GM18520 (cell line): ENCODE results near the gene DOCK10.

Experiments used
- ATAC-seq: cut with Tn5 transposase; IDR thresholded peaks from one replicate; pipeline ENCODE4 v1.9.1; 2021; ENCODE audit not compliant: unreplicated experiment

DOCK10 gene

DNA sequence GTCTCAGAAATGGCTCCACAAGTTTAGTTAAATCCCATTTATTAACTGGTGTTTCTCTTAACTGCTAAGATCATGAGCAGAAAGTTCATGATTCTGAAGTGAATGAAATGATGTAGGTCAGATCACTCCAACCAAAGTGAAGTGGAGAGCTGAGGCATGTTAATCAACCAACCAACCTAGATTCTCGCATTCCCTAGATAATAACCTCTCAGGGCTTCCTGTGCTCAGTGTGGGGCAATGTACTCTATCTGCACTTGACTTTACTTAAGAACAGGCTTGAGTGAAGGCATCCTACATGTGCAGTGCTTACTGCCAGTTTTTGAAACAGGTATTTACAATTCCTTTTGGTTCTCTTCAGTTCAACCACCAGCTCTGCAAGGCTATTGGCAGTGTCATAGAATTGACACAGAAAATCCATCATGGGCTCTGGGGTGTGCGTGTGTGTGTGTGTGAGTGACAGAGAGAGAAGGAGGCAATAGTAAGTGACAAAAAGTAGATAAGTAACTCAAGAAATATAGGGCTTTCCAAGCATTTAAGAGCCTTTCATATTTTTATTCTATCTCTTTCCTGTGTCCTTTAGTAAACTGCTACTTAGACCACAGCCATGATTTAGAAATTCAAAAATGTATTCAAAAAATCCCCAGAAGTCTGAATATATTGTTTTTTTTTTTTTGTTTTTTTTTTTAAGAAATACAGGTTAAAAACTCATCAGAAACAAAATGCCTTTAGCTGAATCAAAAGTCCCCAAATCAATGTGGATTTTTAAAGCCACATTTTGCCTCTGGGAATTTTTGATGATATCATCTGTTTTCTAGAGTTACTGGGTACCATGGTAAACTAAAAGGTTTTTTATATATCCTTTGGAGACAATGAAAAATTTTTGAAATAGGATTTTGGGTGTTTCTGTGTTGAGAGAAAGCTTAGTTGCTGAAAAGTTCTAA is 28.6 kb downstream of the DOCK10 start:
- ATAC-seq: no peak

DNA sequence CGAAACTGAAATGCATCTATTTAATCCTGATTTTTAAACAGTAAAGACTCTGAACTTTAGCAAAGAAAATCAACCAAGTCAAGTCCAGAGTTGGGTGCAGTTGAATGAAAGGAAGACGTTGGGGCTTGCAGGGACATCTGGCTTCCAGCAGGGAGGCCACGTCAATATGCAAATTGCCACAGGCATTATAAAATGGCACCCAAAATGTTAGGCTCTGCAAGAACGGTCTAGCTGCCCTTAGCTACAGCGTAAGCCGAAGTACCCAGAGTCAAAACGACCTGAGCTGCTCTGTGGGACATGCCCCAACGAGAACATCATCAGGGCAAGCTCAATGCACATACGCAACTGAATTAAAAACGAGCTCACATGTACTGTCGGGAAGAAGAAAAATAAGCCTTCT is 30.7 kb downstream of the DOCK10 start:
- no peak for ATAC-seq

DNA sequence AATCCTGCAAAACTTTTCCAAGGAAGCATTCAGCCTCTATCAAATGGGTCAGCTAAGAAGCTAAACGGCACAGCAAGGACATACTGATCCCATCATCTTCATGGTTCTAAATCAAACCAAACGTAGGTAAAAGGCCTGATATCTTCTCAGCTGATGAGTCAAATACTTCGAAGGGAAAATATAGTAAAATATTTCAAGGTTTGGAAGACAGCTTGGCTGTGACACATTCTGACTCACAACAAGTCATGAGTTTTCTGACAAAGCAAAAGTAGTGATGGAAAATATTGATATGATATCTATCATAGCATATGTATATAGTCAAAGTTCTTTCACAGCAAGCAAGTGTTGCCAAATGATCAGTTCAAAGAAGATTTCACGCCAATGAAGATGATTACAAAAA is 31.5 kb downstream of the DOCK10 start:
- ATAC-seq: no peak

DNA sequence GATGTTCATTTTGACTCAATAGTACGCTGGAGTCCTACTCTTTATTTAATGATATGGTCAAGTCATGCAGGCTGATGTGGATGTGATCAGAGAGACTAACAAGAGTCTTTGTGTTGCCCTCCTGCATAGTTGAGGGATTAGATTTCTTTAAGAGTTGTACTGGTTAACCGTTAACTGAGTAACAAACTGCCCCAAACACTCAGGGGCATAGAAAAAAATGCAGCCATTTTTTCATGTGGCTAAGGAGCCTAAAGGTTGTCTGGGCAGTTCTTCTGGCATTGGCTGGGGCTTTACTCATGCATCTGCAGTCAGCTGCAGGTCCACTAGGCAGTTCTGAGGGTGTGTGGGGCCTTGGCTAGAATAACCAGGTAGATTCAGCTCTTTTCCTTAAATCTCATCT is 32.5 kb downstream of the DOCK10 start:
- ATAC-seq: no peak

DNA sequence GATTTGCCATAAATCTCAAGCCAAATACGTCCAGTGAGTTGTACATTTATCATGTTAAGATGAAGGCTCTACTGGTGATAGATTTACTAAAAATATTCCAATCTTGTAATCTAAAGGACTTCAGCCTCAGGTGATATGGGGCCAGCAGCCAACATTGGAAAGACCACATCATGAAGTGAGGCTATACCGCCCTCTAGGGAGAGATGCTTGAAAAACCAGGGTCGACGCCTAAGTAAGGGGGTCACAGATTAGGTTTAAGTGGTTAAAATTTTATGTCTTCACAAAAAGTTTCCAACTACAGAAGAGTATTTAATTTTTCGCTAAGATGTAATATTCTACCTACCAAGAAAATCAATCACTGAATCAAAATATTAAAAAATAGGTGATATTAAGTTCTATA is 33.3 kb downstream of the DOCK10 start:
- ATAC-seq: no peak

DNA sequence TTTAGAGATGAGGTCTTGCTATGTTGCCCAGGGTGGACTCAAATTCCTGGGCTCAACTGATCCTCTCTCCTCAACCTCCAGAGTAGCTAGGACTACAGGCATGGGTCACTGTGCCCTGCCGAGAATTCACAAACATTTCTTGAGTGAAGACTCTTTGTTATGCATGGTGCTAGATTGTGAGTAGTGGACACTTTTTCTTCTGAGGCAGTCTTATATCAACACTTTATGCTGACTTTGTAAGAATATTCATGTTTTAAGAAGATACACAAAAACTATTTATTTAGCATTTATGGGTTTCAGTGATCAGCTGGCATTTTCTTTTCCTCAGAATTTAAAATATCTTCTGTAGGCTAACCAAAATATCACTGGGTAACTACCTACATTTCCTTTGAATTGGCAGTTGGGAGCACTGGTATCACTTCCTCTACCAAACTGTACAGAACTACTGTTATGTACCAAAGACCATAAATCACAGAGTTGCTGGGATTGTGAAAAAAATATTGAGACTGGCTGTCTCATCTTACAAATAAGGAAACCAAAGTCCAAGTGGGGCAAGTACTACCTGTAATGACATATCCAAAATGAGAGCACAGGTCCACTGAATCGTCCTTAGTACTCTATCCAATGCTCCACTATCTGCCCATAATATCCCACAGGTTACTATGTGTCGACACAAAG is 34.0 kb downstream of the DOCK10 start:
- no peak for ATAC-seq

DNA sequence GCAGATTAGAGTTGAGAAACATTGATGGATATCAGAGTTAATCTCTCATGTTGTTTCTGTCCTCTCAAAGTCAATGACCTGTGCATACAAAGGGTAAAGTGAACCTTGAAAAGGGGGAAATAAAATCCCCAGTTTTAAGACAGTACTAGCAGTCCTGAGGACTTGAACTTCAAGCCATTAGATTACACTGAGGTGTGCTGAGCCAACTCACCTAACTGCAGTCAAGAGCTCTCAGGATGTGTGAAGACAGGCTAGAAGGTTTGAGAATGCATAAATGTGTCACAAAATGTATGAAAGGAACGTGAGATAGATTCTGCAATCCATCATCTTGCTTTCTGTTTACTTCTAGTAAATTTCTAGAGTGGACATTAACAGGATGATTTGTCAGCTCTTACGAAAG is 35.5 kb downstream of the DOCK10 start:
- no peak for ATAC-seq

DNA sequence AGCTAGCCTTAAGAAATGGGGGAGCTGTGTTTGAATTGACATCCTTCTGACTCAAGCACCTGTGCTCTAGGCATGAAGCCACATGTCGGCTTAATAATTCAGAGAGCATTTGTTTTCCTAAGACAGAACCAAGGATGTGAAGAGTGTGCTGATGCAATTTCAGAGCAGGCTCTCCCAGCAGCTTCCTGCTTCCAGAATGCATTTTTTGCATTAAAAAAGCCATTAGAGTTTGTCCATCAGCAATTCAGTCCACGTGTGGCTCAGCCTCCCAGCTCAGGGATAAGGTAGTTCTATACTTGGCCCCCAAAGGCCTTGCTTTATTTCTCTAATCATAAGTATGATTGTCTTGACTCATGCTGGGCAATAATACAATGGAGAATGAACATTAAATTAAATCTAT is 37.7 kb downstream of the DOCK10 start:
- no peak for ATAC-seq

DNA sequence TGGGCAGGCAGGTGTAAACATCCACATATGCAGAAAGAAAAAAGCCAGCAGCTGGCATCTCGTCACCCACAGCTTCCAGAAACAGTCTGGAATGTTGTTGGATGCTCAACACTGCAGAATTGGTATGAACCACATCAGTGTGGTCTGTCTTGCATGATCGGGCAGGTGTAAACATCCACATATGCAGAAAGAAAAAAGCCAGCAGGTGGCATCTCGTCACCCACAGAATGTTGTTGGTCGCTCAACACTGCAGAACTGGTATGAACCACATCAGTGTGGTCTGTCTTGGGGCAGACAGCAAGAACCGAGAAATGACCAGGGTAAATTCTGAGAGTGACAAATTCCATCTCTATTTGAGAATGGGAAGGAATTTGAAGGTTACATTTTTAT is 39.6 kb downstream of the DOCK10 start:
- peak; percentile 91 for ATAC-seq

DNA sequence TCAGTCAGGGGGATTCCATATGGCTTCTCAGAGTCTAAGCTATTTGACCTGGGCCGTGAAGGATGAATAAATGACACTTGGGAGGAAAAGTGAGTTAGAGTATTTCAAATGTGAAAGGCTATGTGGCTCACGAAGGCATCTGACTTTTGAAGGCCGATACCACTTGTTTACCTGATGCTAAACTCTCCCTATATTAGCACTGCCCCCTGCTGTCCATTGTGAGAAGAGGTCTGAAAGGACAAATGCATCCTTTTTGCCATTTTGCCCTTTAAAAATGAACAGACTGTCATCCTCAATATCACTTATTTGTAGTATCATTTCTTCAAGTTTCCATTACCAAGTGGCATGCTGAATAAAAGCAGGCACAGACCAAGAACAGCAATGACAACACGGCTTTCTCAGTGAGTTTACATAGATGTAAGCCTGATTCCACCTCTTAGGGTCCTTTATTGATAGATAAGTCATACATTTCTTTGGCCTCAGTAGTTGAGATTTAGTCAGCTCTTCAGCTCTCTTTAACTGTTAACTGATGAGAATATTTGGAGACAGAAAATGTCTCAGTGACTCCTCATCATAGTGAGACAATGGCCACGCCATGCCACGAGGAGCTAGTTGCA is 40.1 kb downstream of the DOCK10 start:
- ATAC-seq: no peak

DNA sequence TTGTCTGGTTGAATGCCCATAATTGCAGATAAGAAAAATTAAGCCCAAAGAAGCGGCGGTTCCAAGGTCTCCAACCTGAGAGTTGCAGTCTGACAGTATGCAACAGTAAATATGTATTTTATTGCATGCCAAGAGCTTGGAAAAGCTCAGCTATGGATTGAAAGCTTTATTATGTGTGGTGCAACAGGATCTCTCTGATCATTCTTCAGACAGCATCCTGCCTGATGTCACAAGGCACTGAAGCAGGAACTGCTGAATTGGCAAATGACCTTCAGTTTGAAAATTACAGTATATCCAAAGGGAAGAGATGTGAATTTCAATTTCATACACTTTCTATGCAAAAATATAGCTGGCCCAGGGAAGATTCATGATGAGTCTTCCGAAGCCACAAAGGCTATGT is 42.5 kb downstream of the DOCK10 start:
- no peak for ATAC-seq

DNA sequence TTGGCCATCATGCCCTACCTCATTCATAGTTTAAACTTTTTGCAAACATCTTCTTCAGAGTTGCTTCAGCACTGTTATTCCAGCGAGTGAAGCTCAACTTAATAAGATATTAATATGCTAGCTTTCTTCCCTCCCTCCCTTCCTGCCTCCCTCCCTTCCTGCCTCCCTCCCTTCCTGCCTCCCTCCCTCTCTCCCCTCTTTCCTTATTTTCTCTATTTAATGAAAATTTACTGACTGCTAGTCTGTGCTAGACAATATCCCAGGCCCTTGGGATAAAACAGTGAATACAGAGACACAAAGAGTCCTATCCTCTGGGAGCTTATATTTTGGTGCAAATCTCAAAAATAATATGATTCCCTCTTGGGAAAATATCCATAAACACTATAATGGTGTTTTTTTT is 42.9 kb downstream of the DOCK10 start:
- no peak for ATAC-seq

DNA sequence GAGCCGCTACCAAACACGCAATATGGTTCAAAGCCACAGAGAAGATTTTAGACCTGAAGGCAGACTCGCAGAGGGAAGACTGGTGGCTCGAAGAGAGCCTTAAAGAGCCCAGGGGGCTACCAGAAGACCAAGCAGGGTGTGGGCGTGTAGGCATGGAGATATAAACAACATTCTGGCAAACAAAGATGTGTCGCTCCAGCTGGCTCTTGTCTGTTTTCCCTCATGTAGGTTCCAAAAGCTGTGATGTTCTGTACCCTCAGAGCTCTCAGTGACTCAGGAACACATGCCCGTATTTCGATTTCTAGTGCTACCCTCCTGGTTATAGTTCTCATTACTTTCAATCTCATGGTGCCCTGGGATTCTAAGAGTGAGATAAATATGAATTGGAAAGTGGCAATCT is 44.5 kb downstream of the DOCK10 start:
- ATAC-seq: no peak

DNA sequence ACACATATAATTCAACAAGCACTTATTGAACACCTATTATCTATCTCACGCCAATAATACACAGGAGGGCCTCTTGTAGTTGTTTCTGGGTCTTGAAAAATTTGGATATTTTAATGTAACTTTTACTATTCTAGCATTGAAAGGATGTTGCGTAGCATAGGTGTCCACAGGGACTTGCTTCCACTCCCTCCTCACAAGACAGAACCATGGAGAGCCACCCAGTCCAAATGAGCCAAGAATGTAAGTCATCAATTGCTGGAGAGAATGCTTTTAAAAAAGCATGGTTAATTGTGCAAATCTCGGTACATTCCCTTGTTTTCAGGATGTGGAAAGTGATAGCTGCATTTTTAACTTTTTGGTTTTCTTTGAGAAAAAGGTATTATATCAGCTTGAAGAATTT is 46.8 kb downstream of the DOCK10 start:
- ATAC-seq: no peak

DNA sequence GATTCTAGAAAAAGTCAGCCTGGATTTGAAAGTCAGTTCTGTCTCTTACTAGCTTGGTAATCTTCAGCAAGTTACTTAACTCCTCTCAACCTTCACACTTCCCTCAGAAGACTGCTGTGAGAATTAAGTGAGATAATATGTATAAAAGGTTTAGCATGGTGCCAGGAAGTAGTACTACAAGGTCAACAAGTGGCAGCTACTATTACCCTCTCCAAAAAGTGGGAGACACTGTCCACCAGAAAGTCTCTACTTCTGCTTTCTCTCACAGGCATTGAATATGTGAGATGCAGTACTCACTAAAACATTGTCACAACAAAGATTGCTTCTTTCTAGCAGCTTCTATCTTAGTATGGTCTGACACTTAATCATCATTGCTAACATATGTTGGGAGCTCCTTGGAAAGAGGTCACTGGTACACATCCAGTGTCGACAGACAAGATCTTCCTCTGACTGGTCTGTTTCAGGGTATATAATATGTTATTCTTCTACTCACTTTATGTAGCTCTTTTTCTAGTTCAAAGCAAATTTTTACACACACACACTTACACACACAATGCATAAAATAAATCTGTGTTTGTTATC is 47.9 kb downstream of the DOCK10 start:
- ATAC-seq: no peak

DNA sequence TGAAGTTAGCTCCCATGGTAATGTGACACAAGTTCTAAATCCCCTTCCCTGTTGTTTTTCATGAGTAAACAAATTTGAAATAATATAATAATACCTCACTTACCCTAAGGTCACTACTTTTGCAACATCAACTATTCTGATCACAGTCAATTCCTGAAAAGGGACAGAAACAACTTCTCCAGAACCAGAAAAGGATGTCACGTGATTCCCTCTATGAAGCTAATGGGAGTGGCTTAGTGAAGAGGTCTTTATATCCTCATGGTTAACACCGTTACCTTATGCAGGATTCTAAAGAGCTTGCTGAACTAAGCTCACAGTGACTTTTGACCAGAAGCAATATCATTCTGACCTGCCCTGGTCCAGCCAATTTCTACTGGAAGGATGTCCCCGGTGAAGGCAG is 51.6 kb downstream of the DOCK10 start:
- no peak for ATAC-seq

DNA sequence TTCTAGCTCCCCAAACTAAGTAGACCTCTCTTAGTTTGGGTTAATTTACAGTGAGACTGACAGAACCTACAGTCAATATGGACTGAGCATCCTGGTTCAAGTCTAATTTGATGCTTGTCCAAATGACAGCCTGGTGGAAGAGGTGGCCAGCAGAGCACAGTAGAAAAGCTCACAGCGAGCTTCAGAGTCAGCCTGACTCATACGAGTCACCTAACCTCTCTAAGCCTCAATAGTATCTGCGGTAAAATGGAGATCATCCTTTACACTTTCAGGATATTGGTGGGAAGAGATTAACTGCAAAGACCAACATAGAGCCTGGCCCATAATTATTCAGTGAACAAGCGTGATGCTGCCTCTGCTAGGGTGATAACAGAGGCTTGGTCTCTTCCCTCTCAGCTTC is 54.5 kb downstream of the DOCK10 start:
- no peak for ATAC-seq

DNA sequence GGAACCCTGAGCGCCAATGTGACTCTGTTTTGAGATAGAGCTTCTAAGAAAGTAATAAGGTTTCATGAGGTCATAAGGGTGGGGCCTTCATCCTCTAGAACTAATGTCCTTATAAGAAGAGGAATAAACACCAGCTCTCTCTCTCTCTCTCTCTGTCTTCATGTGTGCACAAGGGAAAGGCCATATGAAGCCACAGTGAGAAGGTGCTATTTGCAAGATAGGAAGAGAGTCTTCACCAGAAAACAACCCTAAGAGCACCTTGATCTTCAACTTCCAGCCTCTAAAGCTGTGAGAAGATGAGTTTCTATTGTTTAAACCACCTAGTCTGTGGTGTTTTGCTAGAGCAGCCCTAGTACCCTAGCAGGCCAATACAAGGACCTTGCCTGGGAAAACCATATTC is 55.8 kb downstream of the DOCK10 start:
- ATAC-seq: no peak

DNA sequence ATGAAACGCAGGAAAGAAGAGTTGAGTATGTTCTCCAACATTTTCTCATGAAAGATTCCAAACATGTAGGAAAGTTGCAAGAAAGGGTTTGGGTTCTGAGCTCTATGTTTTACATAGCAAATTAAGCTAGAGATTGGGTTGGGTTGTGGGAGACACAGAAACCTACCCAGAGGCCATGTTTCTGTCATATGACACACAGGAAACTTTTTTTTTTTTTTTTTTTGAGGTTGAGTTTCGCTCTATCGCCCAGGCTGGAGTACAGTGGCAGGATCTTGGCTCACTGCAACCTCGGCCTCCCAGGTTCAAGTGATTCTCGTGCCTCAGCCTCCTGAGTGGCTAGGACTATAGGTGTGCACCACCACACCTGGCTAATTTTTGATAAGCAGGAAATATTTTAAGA is 57.6 kb downstream of the DOCK10 start:
- no peak for ATAC-seq

DNA sequence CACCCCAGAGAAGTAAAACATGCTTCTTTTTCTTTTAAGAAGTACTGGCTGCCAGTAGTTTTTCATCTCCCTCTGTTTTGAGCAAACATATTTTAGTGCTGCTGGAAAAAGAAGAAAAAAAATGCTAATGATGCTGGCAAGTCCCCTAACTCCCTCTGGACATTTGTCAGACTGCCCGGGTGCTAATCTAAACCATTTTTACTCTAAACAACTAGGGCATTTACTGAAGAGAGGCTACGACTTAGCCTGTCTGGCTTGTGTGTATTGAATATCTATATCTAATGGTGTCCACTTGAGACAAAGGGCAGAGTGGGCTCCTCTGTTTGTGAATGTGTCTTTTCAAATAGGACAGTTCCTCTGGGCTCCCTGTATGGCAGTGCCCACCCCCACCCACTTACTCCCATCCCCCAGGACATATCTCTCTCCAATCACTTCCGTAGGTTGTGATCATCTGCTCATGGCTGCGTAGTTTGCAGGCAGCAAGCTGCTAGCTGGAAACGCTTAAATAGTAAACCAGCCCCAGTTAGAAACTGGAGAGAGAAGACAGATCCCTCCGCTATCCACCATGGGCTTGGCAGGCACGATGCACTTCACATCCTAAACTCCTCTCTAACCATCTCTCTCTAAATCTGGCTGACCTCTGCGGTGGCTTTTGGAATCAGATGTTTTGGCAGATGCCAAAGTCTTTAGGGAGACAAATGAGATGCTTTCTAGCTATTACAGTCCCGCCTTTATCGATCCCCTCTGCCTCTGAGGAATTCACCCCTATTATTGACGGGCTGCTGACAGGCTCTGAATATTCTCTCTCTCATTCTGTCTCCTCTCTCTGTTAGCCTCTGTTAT is 58.3 kb downstream of the DOCK10 start:
- no peak for ATAC-seq
